Hepatocyte (in vitro differentiated cells): ENCODE data around the gene FRA10AC1.

Experiments used
- CTCF ChIP-seq: fragments of 200-600 bp; sonication (generic); IDR thresholded peaks from 2 replicates; pipeline ENCODE4 v1.5.1; 2016; ENCODE audit warnings: antibody characterized with exemption, mild to moderate bottlenecking; ENCODE audit not compliant: poor library complexity
- EZH2 ChIP-seq: fragments of 200-600 bp; sonication (generic); IDR thresholded peaks from 2 replicates; pipeline ENCODE4 v1.6.1; 2016; ENCODE audit warnings: antibody characterized with exemption, mild to moderate bottlenecking, borderline replicate concordance
- EZH2phosphoT487 ChIP-seq: fragments of 200-600 bp; sonication (generic); IDR thresholded peaks from one replicate; pipeline ENCODE4 v1.6.1; 2018; ENCODE audit warnings: antibody characterized with exemption, mild to moderate bottlenecking, low read depth, moderate library complexity; ENCODE audit not compliant: unreplicated experiment, severe bottlenecking

- no peak for TF ChIP-seq CTCF
- TF ChIP-seq EZH2phosphoT487 = no peak
- TF ChIP-seq EZH2 = no peak
Observed at GRCh38 chr10:93629647-93630305, 72.6 kb downstream of the FRA10AC1 start.
